Measurements from ENCODE around the gene ADGRA1. TPM values are rescaled to one million over a fixed set of nuclear protein-coding genes. Genes with fewer than 3 reads are reported as not detected.

The ADGRA1 gene
- total and polyA plus RNA-seq, 2 experiments from 2014 or later, result 0.23 to 0.52 TPM

- TF ChIP-seq ETS1 (IDR thresholded peaks at IDR 0.05) (no peak), NANOG (IDR thresholded peaks at IDR 0.05; ENCODE audit: borderline replicate concordance) (no peak)
These were observed 32.3 kb upstream of the ADGRA1 start (continued) for GRCh38 chr10:133055470-133055869.

GRCh38 chr10:133056001-133056400, 31.7 kb upstream of the ADGRA1 start:
- H3K27ac Mint-ChIP-seq, result no peak overlapping the region

More at GRCh38 chr10:133056001-133056400, 31.7 kb upstream of the ADGRA1 start:
- peaks cover 7% of the 10 kb centered on the region; the same call in 2 of the 3 replicates for H3K4me1 Mint-ChIP-seq
- Histone ChIP-seq H3K27me3 (ENCODE audit: insufficient read depth) (no peaks in the 10 kb centered on the region), H3K27ac (ENCODE audit: low read depth) (no peak overlapping the region), H3K4me3 (no peak overlapping the region), H3K4me2 (no peak overlapping the region), H3K4me1 (ENCODE audit: insufficient read depth) (no peaks in the 10 kb centered on the region), H4K20me1 (replicated peaks; ENCODE audit: insufficient read depth) (no peaks in the 10 kb centered on the region), H3K36me3 (ENCODE audit: insufficient read depth) (no peaks in the 10 kb centered on the region), H3K9me2 (ENCODE audit: insufficient read depth) (no peaks in the 10 kb centered on the region), H3K79me2 (replicated peaks; ENCODE audit: insufficient read depth) (no peaks in the 10 kb centered on the region), H3F3A (replicated peaks; ENCODE audit: low read depth) (no peaks in the 10 kb centered on the region), H2AFZ (no peak overlapping the region)
- TF ChIP-seq ZNF331 (CRISPR knock-in tag; IDR thresholded peaks at IDR 0.05; ENCODE audit: low read depth), result no peak
- no peak for TF ChIP-seq CREB1 (CRISPR knock-in tag; IDR thresholded peaks at IDR 0.05; ENCODE audit: low read depth)
- TF ChIP-seq ZNF114 (CRISPR knock-in tag; IDR thresholded peaks at IDR 0.05), result no peak
- no peak for TF ChIP-seq JUNB (IDR thresholded peaks at IDR 0.05; ENCODE audit: unreplicated experiment)
- TF ChIP-seq POLR2AphosphoS5 (IDR thresholded peaks at IDR 0.05; ENCODE audit: low read depth), result no peak
- TF ChIP-seq STAT1 (IDR thresholded peaks at IDR 0.05; ENCODE audit: unreplicated experiment), result no peak
- TF ChIP-seq REST (IDR thresholded peaks at IDR 0.05; ENCODE audit: unreplicated experiment), result no peak
- TF ChIP-seq EZH2phosphoT487 (IDR thresholded peaks at IDR 0.05; ENCODE audit: unreplicated experiment), result no peak
- TF ChIP-seq ZNF462 (CRISPR knock-in tag; IDR thresholded peaks at IDR 0.05), result no peak
- no peak for TF ChIP-seq ETS1 (IDR thresholded peaks at IDR 0.05)
- no peak for TF ChIP-seq NANOG (IDR thresholded peaks at IDR 0.05; ENCODE audit: borderline replicate concordance)
- H3K9me3 Mint-ChIP-seq, result no peaks in the 10 kb centered on the region
- ATAC-seq (no peak), DNase-seq (ENCODE audit: low spot score) (no peak)
- H3K27me3 Mint-ChIP-seq (ENCODE audit: insufficient read depth, low read depth, poor library complexity), result peaks cover 4% of the 10 kb centered on the region
- no peaks in the 10 kb centered on the region for H3K36me3 Mint-ChIP-seq (ENCODE audit: low read depth)
- no peak overlapping the region for H3K4me3 Mint-ChIP-seq
